ENCODE measurements around the gene ZBTB7C.

ZBTB7C gene

GRCh38 chr18:48219037-48219809 is 190.0 kb downstream of the ZBTB7C start:
- Histone ChIP-seq H3K4me3 (ENCODE audit: low read length) (no peak overlapping the region), H3K4me1 (ENCODE audit: insufficient read depth, low read length) (no peaks in the 10 kb centered on the region), H3K9me3 (ENCODE audit: low read length) (no peaks in the 10 kb centered on the region), H2AFZ (ENCODE audit: low read depth, low read length) (no peak overlapping the region), H3K36me3 (ENCODE audit: insufficient read depth, low read length) (no peaks in the 10 kb centered on the region), H3K27me3 (ENCODE audit: insufficient read depth, low read length) (no peaks in the 10 kb centered on the region)

GRCh38 chr18:48218285-48219022 is 190.7 kb downstream of the ZBTB7C start:
- Histone ChIP-seq H3K27me3 (ENCODE audit: insufficient read depth, low read length) (no peaks in the 10 kb centered on the region), H3K36me3 (ENCODE audit: insufficient read depth, low read length) (no peaks in the 10 kb centered on the region), H3K4me3 (ENCODE audit: low read length) (no peak overlapping the region), H3K4me1 (ENCODE audit: insufficient read depth, low read length) (no peaks in the 10 kb centered on the region), H2AFZ (ENCODE audit: low read depth, low read length) (no peak overlapping the region), H3K9me3 (ENCODE audit: low read length) (no peaks in the 10 kb centered on the region)

- Histone ChIP-seq H3K27me3 (ENCODE audit: insufficient read depth, low read length) (no peaks in the 10 kb centered on the region), H3K36me3 (ENCODE audit: insufficient read depth, low read length) (no peaks in the 10 kb centered on the region), H3K9me3 (ENCODE audit: low read length) (no peaks in the 10 kb centered on the region), H3K4me1 (ENCODE audit: insufficient read depth, low read length) (no peaks in the 10 kb centered on the region), H3K4me3 (ENCODE audit: low read length) (no peak overlapping the region), H2AFZ (ENCODE audit: low read depth, low read length) (no peak overlapping the region)
Observed at GRCh38 chr18:48217258-48218250, 191.6 kb downstream of the ZBTB7C start.

- no peaks in the 10 kb centered on the region for H3K4me1 ChIP-seq (ENCODE audit: insufficient read depth, low read length)
- H3K36me3 ChIP-seq (ENCODE audit: insufficient read depth, low read length): no peaks in the 10 kb centered on the region
- no peak overlapping the region for H3K4me3 ChIP-seq (ENCODE audit: low read length)
- no peaks in the 10 kb centered on the region for H3K27me3 ChIP-seq (ENCODE audit: insufficient read depth, low read length)
- H2AFZ ChIP-seq (ENCODE audit: low read depth, low read length): no peak overlapping the region
- H3K9me3 ChIP-seq (ENCODE audit: low read length): no peaks in the 10 kb centered on the region
Observed at GRCh38 chr18:48216639-48217257, 192.4 kb downstream of the ZBTB7C start.

GRCh38 chr18:48215876-48216638 is 193.1 kb downstream of the ZBTB7C start:
- H3K9me3 ChIP-seq (ENCODE audit: low read length): no peaks in the 10 kb centered on the region
- no peaks in the 10 kb centered on the region for H3K4me1 ChIP-seq (ENCODE audit: insufficient read depth, low read length)
- H3K27me3 ChIP-seq (ENCODE audit: insufficient read depth, low read length): no peaks in the 10 kb centered on the region
- H3K4me3 ChIP-seq (ENCODE audit: low read length): no peak overlapping the region
- H2AFZ ChIP-seq (ENCODE audit: low read depth, low read length): no peak overlapping the region
- no peaks in the 10 kb centered on the region for H3K36me3 ChIP-seq (ENCODE audit: insufficient read depth, low read length)

GRCh38 chr18:48213791-48214190 is 195.4 kb downstream of the ZBTB7C start:
- H3K27me3 ChIP-seq (ENCODE audit: insufficient read depth, low read length): no peaks in the 10 kb centered on the region
- H3K9me3 ChIP-seq (ENCODE audit: low read length): no peaks in the 10 kb centered on the region
- H3K36me3 ChIP-seq (ENCODE audit: insufficient read depth, low read length): no peaks in the 10 kb centered on the region
- no peaks in the 10 kb centered on the region for H3K4me1 ChIP-seq (ENCODE audit: insufficient read depth, low read length)
- H2AFZ ChIP-seq (ENCODE audit: low read depth, low read length): no peak overlapping the region
- H3K4me3 ChIP-seq (ENCODE audit: low read length): no peak overlapping the region

- no peaks in the 10 kb centered on the region for H3K9me3 ChIP-seq (ENCODE audit: low read length)
- no peaks in the 10 kb centered on the region for H3K36me3 ChIP-seq (ENCODE audit: insufficient read depth, low read length)
- no peaks in the 10 kb centered on the region for H3K27me3 ChIP-seq (ENCODE audit: insufficient read depth, low read length)
- H3K4me3 ChIP-seq (ENCODE audit: low read length): no peak overlapping the region
- no peaks in the 10 kb centered on the region for H3K4me1 ChIP-seq (ENCODE audit: insufficient read depth, low read length)
- no peak overlapping the region for H2AFZ ChIP-seq (ENCODE audit: low read depth, low read length)
Observed at GRCh38 chr18:48208432-48209140, 200.6 kb downstream of the ZBTB7C start.

- no peaks in the 10 kb centered on the region for H3K4me1 ChIP-seq (ENCODE audit: insufficient read depth, low read length)
- H3K4me3 ChIP-seq (ENCODE audit: low read length): no peak overlapping the region
- H2AFZ ChIP-seq (ENCODE audit: low read depth, low read length): no peak overlapping the region
- H3K9me3 ChIP-seq (ENCODE audit: low read length): no peaks in the 10 kb centered on the region
- no peaks in the 10 kb centered on the region for H3K27me3 ChIP-seq (ENCODE audit: insufficient read depth, low read length)
- no peaks in the 10 kb centered on the region for H3K36me3 ChIP-seq (ENCODE audit: insufficient read depth, low read length)
Observed at GRCh38 chr18:48207733-48208132, 201.4 kb downstream of the ZBTB7C start.

- H3K36me3 ChIP-seq (ENCODE audit: insufficient read depth, low read length): no peaks in the 10 kb centered on the region
- H2AFZ ChIP-seq (ENCODE audit: low read depth, low read length): no peak overlapping the region
- H3K9me3 ChIP-seq (ENCODE audit: low read length): no peaks in the 10 kb centered on the region
- H3K4me1 ChIP-seq (ENCODE audit: insufficient read depth, low read length): no peaks in the 10 kb centered on the region
- no peak overlapping the region for H3K4me3 ChIP-seq (ENCODE audit: low read length)
- no peaks in the 10 kb centered on the region for H3K27me3 ChIP-seq (ENCODE audit: insufficient read depth, low read length)
Observed at GRCh38 chr18:48206887-48207286, 202.3 kb downstream of the ZBTB7C start.

- Histone ChIP-seq H3K36me3 (ENCODE audit: insufficient read depth, low read length) (no peaks in the 10 kb centered on the region), H3K4me3 (ENCODE audit: low read length) (no peak overlapping the region)
Observed at GRCh38 chr18:48203961-48204666, 205.1 kb downstream of the ZBTB7C start.

GRCh38 chr18:48203288-48203945 is 205.8 kb downstream of the ZBTB7C start:
- Histone ChIP-seq H3K36me3 (ENCODE audit: insufficient read depth, low read length) (no peaks in the 10 kb centered on the region), H3K4me3 (ENCODE audit: low read length) (no peak overlapping the region)

More at GRCh38 chr18:48203961-48204666, 205.1 kb downstream of the ZBTB7C start:
- no peaks in the 10 kb centered on the region for H3K9me3 ChIP-seq (ENCODE audit: low read length)
- H2AFZ ChIP-seq (ENCODE audit: low read depth, low read length): no peak overlapping the region
- no peaks in the 10 kb centered on the region for H3K27me3 ChIP-seq (ENCODE audit: insufficient read depth, low read length)
- no peaks in the 10 kb centered on the region for H3K4me1 ChIP-seq (ENCODE audit: insufficient read depth, low read length)

More at GRCh38 chr18:48203288-48203945, 205.8 kb downstream of the ZBTB7C start:
- Histone ChIP-seq H3K27me3 (ENCODE audit: insufficient read depth, low read length) (no peaks in the 10 kb centered on the region), H2AFZ (ENCODE audit: low read depth, low read length) (no peak overlapping the region), H3K4me1 (ENCODE audit: insufficient read depth, low read length) (no peaks in the 10 kb centered on the region), H3K9me3 (ENCODE audit: low read length) (no peaks in the 10 kb centered on the region)
